Measurements from ENCODE around the gene RAPGEF6.

- TF ChIP-seq, protein P1, sequence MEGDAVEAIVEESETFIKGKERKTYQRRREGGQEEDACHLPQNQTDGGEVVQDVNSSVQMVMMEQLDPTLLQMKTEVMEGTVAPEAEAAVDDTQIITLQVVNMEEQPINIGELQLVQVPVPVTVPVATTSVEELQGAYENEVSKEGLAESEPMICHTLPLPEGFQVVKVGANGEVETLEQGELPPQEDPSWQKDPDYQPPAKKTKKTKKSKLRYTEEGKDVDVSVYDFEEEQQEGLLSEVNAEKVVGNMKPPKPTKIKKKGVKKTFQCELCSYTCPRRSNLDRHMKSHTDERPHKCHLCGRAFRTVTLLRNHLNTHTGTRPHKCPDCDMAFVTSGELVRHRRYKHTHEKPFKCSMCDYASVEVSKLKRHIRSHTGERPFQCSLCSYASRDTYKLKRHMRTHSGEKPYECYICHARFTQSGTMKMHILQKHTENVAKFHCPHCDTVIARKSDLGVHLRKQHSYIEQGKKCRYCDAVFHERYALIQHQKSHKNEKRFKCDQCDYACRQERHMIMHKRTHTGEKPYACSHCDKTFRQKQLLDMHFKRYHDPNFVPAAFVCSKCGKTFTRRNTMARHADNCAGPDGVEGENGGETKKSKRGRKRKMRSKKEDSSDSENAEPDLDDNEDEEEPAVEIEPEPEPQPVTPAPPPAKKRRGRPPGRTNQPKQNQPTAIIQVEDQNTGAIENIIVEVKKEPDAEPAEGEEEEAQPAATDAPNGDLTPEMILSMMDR (IDR thresholded peaks at IDR 0.05): no peak
- TF ChIP-seq EP300 (IDR thresholded peaks at IDR 0.05): no peak
Measured at GRCh38 chr5:131644370-131644769, 9.3 kb upstream of the RAPGEF6 start.
